Gastrocnemius medialis (tissue), 4 donors: Measurements from ENCODE around the gene KLHDC4.

ENCODE experiments used
- POLR2A ChIP-seq, 2 donors: fragments of 450-650 bp; IDR thresholded peaks; one replicate each; pipeline ENCODE4 v1.6.1; 2017; ENCODE audit warnings: antibody characterized with exemption in 2 of 2, mild to moderate bottlenecking in 2 of 2, moderate library complexity in 2 of 2
- TF ChIP-seq, protein P1 (sequence below), 5 experiments: fragments of 450-650 bp in 3 of 5; fragments of 200-600 bp in 2 of 5; sonication (generic) in 2 of 5; IDR thresholded peaks in 4 of 5; conservative IDR thresholded peaks in 1 of 5; 1 replicate in 4 of 5; 2 replicates in 1 of 5; pipeline ENCODE4 v1.5.1; 2016 to 2019; ENCODE audit warnings: antibody characterized with exemption in 5 of 5, mild to moderate bottlenecking in 3 of 5, moderate library complexity in 3 of 5

DNA sequence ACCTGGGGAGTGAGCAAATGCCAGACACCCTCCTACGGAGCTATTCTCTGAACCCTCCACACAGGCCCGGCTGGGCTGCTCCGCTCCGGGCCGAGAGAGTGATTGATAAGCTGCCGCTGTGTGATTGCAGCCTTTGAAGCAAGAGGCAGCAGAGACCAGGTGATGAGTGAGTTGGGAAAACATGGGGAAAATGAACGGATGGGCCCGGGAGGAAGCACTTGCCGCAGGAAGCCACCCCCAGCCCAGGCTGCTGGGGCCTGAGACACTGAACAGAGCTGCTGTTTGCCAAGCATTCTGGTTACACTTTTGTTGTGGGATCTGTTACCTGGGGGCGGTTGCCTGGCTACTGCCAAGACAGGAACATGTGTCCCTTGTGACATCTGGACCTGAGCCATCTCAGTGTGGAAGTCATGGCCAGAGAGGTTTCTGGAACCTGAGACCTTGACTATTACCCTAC, 46.4 kb upstream of the KLHDC4 start:
- TF ChIP-seq, protein P1, sequence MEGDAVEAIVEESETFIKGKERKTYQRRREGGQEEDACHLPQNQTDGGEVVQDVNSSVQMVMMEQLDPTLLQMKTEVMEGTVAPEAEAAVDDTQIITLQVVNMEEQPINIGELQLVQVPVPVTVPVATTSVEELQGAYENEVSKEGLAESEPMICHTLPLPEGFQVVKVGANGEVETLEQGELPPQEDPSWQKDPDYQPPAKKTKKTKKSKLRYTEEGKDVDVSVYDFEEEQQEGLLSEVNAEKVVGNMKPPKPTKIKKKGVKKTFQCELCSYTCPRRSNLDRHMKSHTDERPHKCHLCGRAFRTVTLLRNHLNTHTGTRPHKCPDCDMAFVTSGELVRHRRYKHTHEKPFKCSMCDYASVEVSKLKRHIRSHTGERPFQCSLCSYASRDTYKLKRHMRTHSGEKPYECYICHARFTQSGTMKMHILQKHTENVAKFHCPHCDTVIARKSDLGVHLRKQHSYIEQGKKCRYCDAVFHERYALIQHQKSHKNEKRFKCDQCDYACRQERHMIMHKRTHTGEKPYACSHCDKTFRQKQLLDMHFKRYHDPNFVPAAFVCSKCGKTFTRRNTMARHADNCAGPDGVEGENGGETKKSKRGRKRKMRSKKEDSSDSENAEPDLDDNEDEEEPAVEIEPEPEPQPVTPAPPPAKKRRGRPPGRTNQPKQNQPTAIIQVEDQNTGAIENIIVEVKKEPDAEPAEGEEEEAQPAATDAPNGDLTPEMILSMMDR (IDR thresholded peaks at IDR 0.05 in 4 of 5, conservative IDR thresholded peaks at IDR 0.05 in 1 of 5): no peak
- TF ChIP-seq POLR2A (IDR thresholded peaks at IDR 0.05): no peak
